ENCODE results near the gene ISX.
"Not testable (repeated sequence)": the region's sequence is repeated elsewhere in the genome, so short reads cannot be mapped to it uniquely, and the experiment has no call there.

ISX gene

GRCh38 chr22:35065796-35066218 lies at the start of gene ISX:
Gene ISX, plus strand, starts transcription at chr22:35066158. Its CDS starts 930 bp downstream, at chr22:35067088.
- DNase-seq (ENCODE audit: low read depth): no peak

GRCh38 chr22:35016909-35017308 lies 49.0 kb upstream of the ISX start:
- no peak for DNase-seq (ENCODE audit: low read depth)

- no peak for DNase-seq (ENCODE audit: low read depth)
Measured at GRCh38 chr22:35018995-35019394, 47.0 kb upstream of the ISX start.

GRCh38 chr22:35020517-35020916 lies 45.4 kb upstream of the ISX start:
- DNase-seq (ENCODE audit: low read depth): no peak

- DNase-seq (ENCODE audit: low read depth): no peak
Measured at GRCh38 chr22:35021161-35021560, 44.8 kb upstream of the ISX start.

- DNase-seq (ENCODE audit: low read depth): no peak
Measured at GRCh38 chr22:35022291-35022690, 43.7 kb upstream of the ISX start.

GRCh38 chr22:35023692-35024363 lies 42.1 kb upstream of the ISX start:
- peak; percentile 8 for DNase-seq (ENCODE audit: low read depth)

- DNase-seq (ENCODE audit: low read depth): no peak
Measured at GRCh38 chr22:35024364-35024692, 41.6 kb upstream of the ISX start.

- not testable (repeated sequence) for DNase-seq (ENCODE audit: low read depth)
Measured at GRCh38 chr22:35030112-35030511, 35.8 kb upstream of the ISX start.

- DNase-seq (ENCODE audit: low read depth): no peak
Measured at GRCh38 chr22:35032571-35032970, 33.4 kb upstream of the ISX start.

GRCh38 chr22:35033635-35034296 lies 32.2 kb upstream of the ISX start:
- no peak for DNase-seq (ENCODE audit: low read depth)

GRCh38 chr22:35034963-35035362 lies 31.0 kb upstream of the ISX start:
- DNase-seq (ENCODE audit: low read depth): no peak

- DNase-seq (ENCODE audit: low read depth): no peak
Measured at GRCh38 chr22:35037089-35037488, 28.9 kb upstream of the ISX start.

- DNase-seq (ENCODE audit: low read depth): no peak
Measured at GRCh38 chr22:35039625-35040024, 26.3 kb upstream of the ISX start.

- no peak for DNase-seq (ENCODE audit: low read depth)
Measured at GRCh38 chr22:35043252-35043933, 22.6 kb upstream of the ISX start.

- no peak for DNase-seq (ENCODE audit: low read depth)
Measured at GRCh38 chr22:35043934-35044319, 22.0 kb upstream of the ISX start.

- no peak for DNase-seq (ENCODE audit: low read depth)
Measured at GRCh38 chr22:35044607-35045390, 21.2 kb upstream of the ISX start.

GRCh38 chr22:35045451-35045850 lies 20.5 kb upstream of the ISX start:
- DNase-seq (ENCODE audit: low read depth): no peak

GRCh38 chr22:35046744-35047462 lies 19.1 kb upstream of the ISX start:
- DNase-seq (ENCODE audit: low read depth): no peak

GRCh38 chr22:35050038-35050437 lies 15.9 kb upstream of the ISX start:
- DNase-seq (ENCODE audit: low read depth): not testable (repeated sequence)

- no peak for DNase-seq (ENCODE audit: low read depth)
Measured at GRCh38 chr22:35051013-35051535, 14.9 kb upstream of the ISX start.

GRCh38 chr22:35051791-35052190 lies 14.2 kb upstream of the ISX start:
- DNase-seq (ENCODE audit: low read depth): no peak
